BE2C (cell line): Measurements from ENCODE around the gene PLCB1.

Source experiments
- DNase-seq: peaks from one replicate; pipeline ENCODE4 v3.0.0-alpha.2; 2020
- H3K27me3 ChIP-seq: fragments of 250-450 bp; sonication (Bioruptor Pico); 2 replicates; pipeline ENCODE4 v1.5.1; 2020; ENCODE audit warnings: mild to moderate bottlenecking
- H3K36me3 ChIP-seq: fragments of 250-450 bp; sonication (Bioruptor Pico); 2 replicates; pipeline ENCODE4 v1.5.1; 2020; ENCODE audit warnings: mild to moderate bottlenecking
- H3K4me1 ChIP-seq: fragments of 250-450 bp; sonication (Bioruptor Pico); 2 replicates; pipeline ENCODE4 v1.5.1; 2020
- H3K4me3 ChIP-seq: 2 replicates; pipeline ENCODE4 v1.5.1; 2011; ENCODE audit warnings: low read depth, low read length
- H3K9me3 ChIP-seq: fragments of 250-450 bp; sonication (Bioruptor Pico); 2 replicates; pipeline ENCODE4 v1.5.1; 2020
- CTCF ChIP-seq: IDR thresholded peaks from 2 replicates; pipeline ENCODE4 v1.5.1; 2012; ENCODE audit warnings: mild to moderate bottlenecking, low read depth, low read length

The PLCB1 gene

GRCh38 chr20:8504030-8504429 lies 372.0 kb downstream of the PLCB1 start:
- no peak for DNase-seq
- no peak for TF ChIP-seq CTCF
- no peaks in the 10 kb centered on the region for H3K36me3 ChIP-seq
- no peaks in the 10 kb centered on the region for H3K27me3 ChIP-seq
- no peaks in the 10 kb centered on the region for H3K9me3 ChIP-seq
- H3K4me1 ChIP-seq: peaks cover 2% of the 10 kb centered on the region; the same call in 1 of the 2 replicates
- no peak overlapping the region for H3K4me3 ChIP-seq

GRCh38 chr20:8505476-8506200 lies 373.6 kb downstream of the PLCB1 start:
- no peak for DNase-seq
- H3K36me3 ChIP-seq: no peaks in the 10 kb centered on the region
- no peaks in the 10 kb centered on the region for H3K27me3 ChIP-seq
- H3K9me3 ChIP-seq: no peaks in the 10 kb centered on the region
- peaks cover 2% of the 10 kb centered on the region; the same call in 1 of the 2 replicates for H3K4me1 ChIP-seq
- TF ChIP-seq CTCF: no peak
- H3K4me3 ChIP-seq: no peak overlapping the region

GRCh38 chr20:8507231-8507630 lies 375.2 kb downstream of the PLCB1 start:
- no peak for TF ChIP-seq CTCF
- Histone ChIP-seq H3K4me3 (no peak overlapping the region), H3K4me1 (peaks cover 2% of the 10 kb centered on the region; the same call in 1 of the 2 replicates), H3K36me3 (no peaks in the 10 kb centered on the region), H3K9me3 (no peaks in the 10 kb centered on the region), H3K27me3 (no peaks in the 10 kb centered on the region)
- no peak for DNase-seq

GRCh38 chr20:8509809-8510208 lies 377.7 kb downstream of the PLCB1 start:
- Histone ChIP-seq H3K4me1 (peaks cover 2% of the 10 kb centered on the region; the same call in 1 of the 2 replicates), H3K27me3 (no peaks in the 10 kb centered on the region), H3K4me3 (no peak overlapping the region), H3K36me3 (no peaks in the 10 kb centered on the region), H3K9me3 (no peaks in the 10 kb centered on the region)
- no peak for DNase-seq
- TF ChIP-seq CTCF: no peak

- Histone ChIP-seq H3K4me1 (peaks cover 8% of the 10 kb centered on the region), H3K36me3 (no peaks in the 10 kb centered on the region), H3K4me3 (no peak overlapping the region), H3K9me3 (no peaks in the 10 kb centered on the region), H3K27me3 (no peaks in the 10 kb centered on the region)
- DNase-seq: no peak
- no peak for TF ChIP-seq CTCF
Measured at GRCh38 chr20:8510808-8511207, 378.7 kb downstream of the PLCB1 start.

GRCh38 chr20:8512003-8512402 lies 379.9 kb downstream of the PLCB1 start:
- no peak for TF ChIP-seq CTCF
- no peaks in the 10 kb centered on the region for H3K36me3 ChIP-seq
- H3K9me3 ChIP-seq: no peaks in the 10 kb centered on the region
- no peak for DNase-seq
- H3K27me3 ChIP-seq: no peaks in the 10 kb centered on the region
- H3K4me3 ChIP-seq: no peak overlapping the region
- peaks cover 9% of the 10 kb centered on the region for H3K4me1 ChIP-seq
